Activated CD8-positive, alpha-beta T cell treated with anti-CD3 and anti-CD28 coated beads for 36 hours (primary cell): Measurements from ENCODE around the gene RBFOX2. TPM values are rescaled to one million over a fixed set of nuclear protein-coding genes. Genes with fewer than 3 reads are reported as not detected.

Experiments used
- ATAC-seq: fragments of 200-7000 bp; cut with Tn5 transposase; one replicate; pipeline ENCODE4 v1.10.0; 2021; ENCODE audit warnings: mild to moderate bottlenecking, moderate library complexity
- CTCF ChIA-PET: fragments of 350-600 bp; sonication (Branson Sonifier 250); formaldehyde crosslinking; loops from one replicate; lab custom pipeline; 2021; ENCODE audit warnings: antibody characterized with exemption; lab: Charles Lee
- POLR2A ChIA-PET: fragments of 350-600 bp; sonication (Branson Sonifier 250); formaldehyde crosslinking; loops from one replicate; lab custom pipeline; 2021; ENCODE audit warnings: antibody characterized with exemption; lab: Charles Lee
- DNase-seq: peaks from one replicate; pipeline ENCODE4 v3.0.0-alpha.2; 2020
- H3K27ac Mint-ChIP-seq: one replicate; pipeline ENCODE4 v1.8.0; 2021; ENCODE audit warnings: mild to moderate bottlenecking, mixed read lengths
- H3K27me3 Mint-ChIP-seq: one replicate; pipeline ENCODE4 v1.8.0; 2021; ENCODE audit warnings: mixed read lengths
- H3K36me3 Mint-ChIP-seq: one replicate; pipeline ENCODE4 v1.8.0; 2021; ENCODE audit warnings: low read depth, mixed read lengths
- H3K4me1 Mint-ChIP-seq: one replicate; pipeline ENCODE4 v1.8.0; 2021; ENCODE audit warnings: low read depth, mixed read lengths
- H3K4me3 Mint-ChIP-seq: one replicate; pipeline ENCODE4 v1.8.0; 2021; ENCODE audit warnings: mild to moderate bottlenecking, moderate library complexity, mixed read lengths
- H3K9me3 Mint-ChIP-seq: one replicate; pipeline ENCODE4 v1.8.0; 2021; ENCODE audit warnings: mixed read lengths
- intact Hi-C: fragments of 100-400 bp; cut with micrococcal nuclease; formaldehyde crosslinking; loops from one replicate; pipeline ENCODE4 v1.10.0; 2022
- total RNA-seq, 2 experiments: library from RNA; stranded (reverse); gene quantifications; one replicate each; pipeline ENCODE4 v1.2.3, GENCODE V29; 2021
- TF ChIP-seq, protein P1 (sequence below): fragments of 200-600 bp; IDR thresholded peaks from one replicate; pipeline ENCODE4 v1.8.0; 2022; ENCODE audit warnings: antibody characterized with exemption, mild to moderate bottlenecking

RBFOX2 gene
- total RNA-seq, 2 experiments from 2014 or later: 3.1 to 3.3 TPM

DNA sequence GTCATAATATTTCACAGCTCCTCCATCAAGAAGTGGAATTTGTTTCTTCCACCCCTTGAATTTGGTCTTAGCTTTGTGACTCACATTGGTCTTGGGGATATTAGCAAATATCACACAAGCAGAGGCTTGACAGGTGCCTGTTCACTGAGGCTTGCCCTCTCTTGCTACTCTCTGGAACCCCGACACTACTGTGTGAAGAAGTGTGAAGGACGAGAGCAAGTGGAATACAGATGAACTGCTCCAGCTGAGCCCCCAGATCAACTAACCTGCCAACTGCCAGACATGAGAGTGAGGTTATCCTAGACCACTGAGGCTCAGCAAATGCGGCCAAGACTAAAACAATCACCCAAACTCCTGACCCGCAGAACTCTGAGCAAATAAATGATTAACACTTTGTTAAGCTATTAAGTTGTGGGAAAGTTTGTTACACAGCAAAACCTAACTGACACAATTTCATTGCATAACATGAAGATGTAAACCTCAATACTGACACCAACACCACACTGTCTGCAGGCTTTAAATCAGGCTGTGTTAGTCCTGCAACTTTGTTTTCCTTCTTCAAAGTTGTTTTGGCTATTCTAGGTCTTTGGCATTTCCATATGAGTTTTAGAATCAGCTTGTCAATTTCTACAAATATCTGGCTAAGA lies 168.4 kb downstream of the RBFOX2 start:
- Mint-ChIP-seq H3K4me1 (no peaks in the 10 kb centered on the region), H3K27me3 (no peaks in the 10 kb centered on the region), H3K9me3 (no peaks in the 10 kb centered on the region), H3K4me3 (no peak overlapping the region), H3K27ac (no peak overlapping the region), H3K36me3 (no peaks in the 10 kb centered on the region)
- DNase-seq (no peak), ATAC-seq (no peak)
- ChIA-PET POLR2A (no interaction called here), CTCF (no interaction called here)
- intact Hi-C loops: no loop called here
- TF ChIP-seq, protein P1, sequence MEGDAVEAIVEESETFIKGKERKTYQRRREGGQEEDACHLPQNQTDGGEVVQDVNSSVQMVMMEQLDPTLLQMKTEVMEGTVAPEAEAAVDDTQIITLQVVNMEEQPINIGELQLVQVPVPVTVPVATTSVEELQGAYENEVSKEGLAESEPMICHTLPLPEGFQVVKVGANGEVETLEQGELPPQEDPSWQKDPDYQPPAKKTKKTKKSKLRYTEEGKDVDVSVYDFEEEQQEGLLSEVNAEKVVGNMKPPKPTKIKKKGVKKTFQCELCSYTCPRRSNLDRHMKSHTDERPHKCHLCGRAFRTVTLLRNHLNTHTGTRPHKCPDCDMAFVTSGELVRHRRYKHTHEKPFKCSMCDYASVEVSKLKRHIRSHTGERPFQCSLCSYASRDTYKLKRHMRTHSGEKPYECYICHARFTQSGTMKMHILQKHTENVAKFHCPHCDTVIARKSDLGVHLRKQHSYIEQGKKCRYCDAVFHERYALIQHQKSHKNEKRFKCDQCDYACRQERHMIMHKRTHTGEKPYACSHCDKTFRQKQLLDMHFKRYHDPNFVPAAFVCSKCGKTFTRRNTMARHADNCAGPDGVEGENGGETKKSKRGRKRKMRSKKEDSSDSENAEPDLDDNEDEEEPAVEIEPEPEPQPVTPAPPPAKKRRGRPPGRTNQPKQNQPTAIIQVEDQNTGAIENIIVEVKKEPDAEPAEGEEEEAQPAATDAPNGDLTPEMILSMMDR: no peak

- POLR2A ChIA-PET: no interaction called here
- no peak for DNase-seq
- intact Hi-C loops: no loop called here
- Mint-ChIP-seq H3K36me3 (no peaks in the 10 kb centered on the region), H3K27me3 (no peaks in the 10 kb centered on the region), H3K4me3 (no peak overlapping the region), H3K9me3 (no peaks in the 10 kb centered on the region), H3K4me1 (no peaks in the 10 kb centered on the region), H3K27ac (no peak overlapping the region)
- CTCF ChIA-PET: no interaction called here
- TF ChIP-seq, protein P1: no peak
- ATAC-seq: no peak
Measured at GRCh38 chr22:35854334-35854733, 174.3 kb downstream of the RBFOX2 start.

GRCh38 chr22:35852076-35852475 lies 176.5 kb downstream of the RBFOX2 start:
- CTCF ChIA-PET: no interaction called here
- intact Hi-C loops: no loop called here
- Mint-ChIP-seq H3K4me1 (no peaks in the 10 kb centered on the region), H3K4me3 (no peak overlapping the region), H3K9me3 (no peaks in the 10 kb centered on the region), H3K27ac (no peak overlapping the region), H3K36me3 (no peaks in the 10 kb centered on the region), H3K27me3 (no peaks in the 10 kb centered on the region)
- no peak for DNase-seq
- TF ChIP-seq, protein P1: no peak
- POLR2A ChIA-PET: no interaction called here
- ATAC-seq: no peak

- H3K9me3 Mint-ChIP-seq: no peaks in the 10 kb centered on the region
- TF ChIP-seq, protein P1: no peak
- no peak for ATAC-seq
- intact Hi-C loops: no loop called here
- no peaks in the 10 kb centered on the region for H3K27me3 Mint-ChIP-seq
- H3K4me1 Mint-ChIP-seq: no peaks in the 10 kb centered on the region
- H3K27ac Mint-ChIP-seq: no peak overlapping the region
- CTCF ChIA-PET: no interaction called here
- no peak overlapping the region for H3K4me3 Mint-ChIP-seq
- POLR2A ChIA-PET: no interaction called here
- no peak for DNase-seq
- H3K36me3 Mint-ChIP-seq: no peaks in the 10 kb centered on the region
Measured at GRCh38 chr22:35850831-35851230, 177.8 kb downstream of the RBFOX2 start.

DNA sequence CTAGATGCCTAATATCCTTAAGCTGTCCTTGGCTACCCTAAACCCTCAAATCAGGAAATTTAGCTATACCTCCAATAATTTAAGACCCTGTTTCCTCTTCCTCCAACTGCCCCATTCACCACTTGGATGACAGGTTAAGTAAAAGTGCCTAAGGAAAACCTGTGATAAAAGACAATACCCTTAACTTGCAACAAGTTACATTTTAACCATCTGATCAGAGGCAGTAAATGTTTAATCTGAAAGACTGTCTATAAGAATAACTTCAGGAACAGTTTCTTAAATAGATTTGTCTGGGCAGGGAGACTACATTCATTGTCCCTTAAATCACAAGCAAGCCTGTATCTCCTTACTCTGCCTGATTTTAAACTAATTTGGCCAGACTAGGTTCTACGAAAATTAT lies 181.8 kb downstream of the RBFOX2 start:
- ATAC-seq (no peak), DNase-seq (no peak)
- Mint-ChIP-seq H3K36me3 (no peaks in the 10 kb centered on the region), H3K27ac (no peak overlapping the region), H3K9me3 (no peaks in the 10 kb centered on the region), H3K4me3 (no peak overlapping the region), H3K27me3 (no peaks in the 10 kb centered on the region), H3K4me1 (no peaks in the 10 kb centered on the region)
- intact Hi-C loops: no loop called here
- POLR2A ChIA-PET: no interaction called here
- TF ChIP-seq, protein P1: no peak
- CTCF ChIA-PET: interaction anchor here (0.8 to 1.0 kb wide), 2 partner anchors 14 to 277 kb away, joined by 3 read pairs; no protein-coding TSS in a partner anchor
